Common myeloid progenitor, CD34-positive (primary cell): ENCODE data around the gene SEC61A1.
A peak's percentile ranks its signal among the peaks of the same experiment; 100 is the strongest.

Experiments used
- CTCF ChIA-PET: fragments of 350-600 bp; sonication (Branson Sonifier 250); formaldehyde crosslinking; loops from one replicate; lab custom pipeline; 2021; ENCODE audit warnings: antibody characterized with exemption; lab: Charles Lee
- POLR2A ChIA-PET: fragments of 350-600 bp; sonication (Branson Sonifier 250); formaldehyde crosslinking; loops from one replicate; lab custom pipeline; 2021; ENCODE audit warnings: antibody characterized with exemption; lab: Charles Lee
- DNase-seq, 3 donors: peaks; one replicate each; pipeline versions ENCODE4 v3.0.0 to v3.0.0-alpha.2; 2013
- H3K27ac ChIP-seq, 2 experiments: 1 replicate in 1 of 2; 2 replicates in 1 of 2; pipeline ENCODE4 v1.7.0; 2013; ENCODE audit warnings: inconsistent platforms in 2 of 2, low read length in 2 of 2, mild to moderate bottlenecking in 2 of 2, low read depth in 1 of 2, moderate library complexity in 1 of 2; ENCODE audit not compliant: severe bottlenecking in 2 of 2, insufficient read depth in 1 of 2, poor library complexity in 1 of 2
- H3K27me3 ChIP-seq, 5 experiments: replicated peaks in 2 of 5; 1 replicate in 3 of 5; 2 replicates in 2 of 5; pipeline versions ENCODE4 v1.6.1 to v1.7.0; 2013; ENCODE audit warnings: low read length in 4 of 5, mild to moderate bottlenecking in 2 of 5, moderate library complexity in 2 of 5, inconsistent platforms in 1 of 5; ENCODE audit not compliant: insufficient read depth in 5 of 5, control insufficient read depth in 4 of 5
- H3K36me3 ChIP-seq, 4 experiments: 1 replicate in 2 of 4; 2 replicates in 2 of 4; pipeline versions ENCODE4 v1.6.1 to v1.7.0; 2013; ENCODE audit warnings: low read length in 3 of 4, control low read depth in 1 of 4, mild to moderate bottlenecking in 1 of 4; ENCODE audit not compliant: control insufficient read depth in 4 of 4, insufficient read depth in 4 of 4
- H3K4me1 ChIP-seq, 4 experiments: 1 replicate in 3 of 4; 2 replicates in 1 of 4; pipeline versions ENCODE4 v1.6.1 to v1.7.1; 2013; ENCODE audit warnings: low read length in 3 of 4, mild to moderate bottlenecking in 3 of 4, control low read depth in 1 of 4, inconsistent platforms in 1 of 4, moderate library complexity in 1 of 4; ENCODE audit not compliant: control insufficient read depth in 4 of 4, insufficient read depth in 4 of 4; ENCODE audit errors: control extremely low read depth in 1 of 4
- H3K4me3 ChIP-seq, 7 experiments: 1 replicate in 4 of 7; 2 replicates in 3 of 7; pipeline versions ENCODE4 v1.5.1 to v1.7.0; 2013; ENCODE audit warnings: mild to moderate bottlenecking in 7 of 7, low read length in 6 of 7, moderate library complexity in 6 of 7, inconsistent platforms in 2 of 7, low read depth in 2 of 7, control low read depth in 1 of 7; ENCODE audit not compliant: insufficient read depth in 4 of 7, control insufficient read depth in 1 of 7; ENCODE audit errors: extremely low read depth in 1 of 7
- H3K9me3 ChIP-seq, 5 experiments: 1 replicate in 4 of 5; 2 replicates in 1 of 5; pipeline versions ENCODE4 v1.6.1 to v1.7.1; 2013; ENCODE audit warnings: low read length in 4 of 5, mild to moderate bottlenecking in 2 of 5, inconsistent platforms in 1 of 5, low read depth in 1 of 5, moderate library complexity in 1 of 5; ENCODE audit not compliant: control insufficient read depth in 4 of 5, insufficient read depth in 2 of 5; ENCODE audit errors: control extremely low read depth in 1 of 5
- WGBS: methylation state at CpG from one replicate; pipeline ENCODE4 v1.1.5; 2013; ENCODE audit not compliant: insufficient coverage; 5-methylcytosine and 5-hydroxymethylcytosine counted together

The SEC61A1 gene

GRCh38 chr3:128076483-128077201, 24.4 kb downstream of the SEC61A1 start:
- H3K36me3 ChIP-seq: peaks cover 3 to 55% (median 33%) of the 10 kb centered on the region in 4 experiments

GRCh38 chr3:128077202-128077624, 25.0 kb downstream of the SEC61A1 start:
- Histone ChIP-seq H3K36me3 (peaks cover 5 to 55% (median 35%) of the 10 kb centered on the region in 4 experiments), H3K9me3 (no peaks in the 10 kb centered on the region), H3K4me3 (peak overlapping the region in 5 of 7 experiments; percentile 13 to 81 (median 67)), H3K27me3 (peaks cover 0 to 9% (median 0%) of the 10 kb centered on the region in 5 experiments), H3K4me1 (peaks cover 0 to 32% (median 25%) of the 10 kb centered on the region in 4 experiments), H3K27ac (no peak overlapping the region)
- 0% methylated on average over 5 of the region's 11 CpGs for WGBS
- ChIA-PET CTCF (interaction anchor here (1.1 to 2.1 kb wide), 3 partner anchors 9 to 21 kb away, joined by 3 to 10 read pairs (median 5); no protein-coding TSS in a partner anchor), POLR2A (no interaction called here)
- DNase-seq: peak; percentile 49 to 89 (median 80)

More at GRCh38 chr3:128076483-128077201, 24.4 kb downstream of the SEC61A1 start:
- WGBS: 1% methylated on average over 75 of the region's 79 CpGs
- Histone ChIP-seq H3K9me3 (no peaks in the 10 kb centered on the region), H3K27me3 (peaks cover 0 to 9% (median 0%) of the 10 kb centered on the region in 5 experiments), H3K27ac (peak overlapping the region in 1 of 2 experiments; percentile 25), H3K4me3 (peak overlapping the region in 6 of 7 experiments; percentile 9 to 81 (median 61)), H3K4me1 (peaks cover 0 to 32% (median 25%) of the 10 kb centered on the region in 4 experiments)
- DNase-seq: peak; percentile 48 to 78 (median 66)
- ChIA-PET POLR2A (no interaction called here), CTCF (interaction anchor here (0.9 to 2.1 kb wide), 5 partner anchors 10 to 57 kb away, joined by 3 to 10 read pairs (median 3); no protein-coding TSS in a partner anchor)

DNA sequence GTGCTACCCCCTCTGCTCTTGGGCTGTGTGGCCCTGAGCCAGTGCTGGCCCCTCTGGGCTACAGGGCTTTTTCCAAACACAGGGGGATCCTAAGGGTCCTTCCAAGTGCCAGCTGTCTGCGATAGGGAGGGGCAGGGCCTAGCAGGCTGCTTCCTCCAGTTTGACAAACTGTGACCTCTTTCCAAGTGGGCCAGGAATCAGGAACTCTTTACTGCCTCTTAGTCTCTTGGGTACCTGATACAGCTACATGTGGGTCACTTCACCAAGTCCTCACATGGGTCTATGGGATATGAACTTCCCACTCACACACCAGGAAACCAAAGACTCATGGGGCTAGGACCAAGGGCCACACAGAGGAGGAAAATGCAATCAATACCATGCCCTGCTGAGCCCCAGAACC, 25.4 kb downstream of the SEC61A1 start:
- 10% methylated on average over 1 of the region's 1 CpG for WGBS
- Histone ChIP-seq H3K9me3 (no peaks in the 10 kb centered on the region), H3K4me3 (peak overlapping the region in 2 of 7 experiments; percentile 67 to 81), H3K36me3 (peaks cover 5 to 55% (median 35%) of the 10 kb centered on the region in 4 experiments), H3K4me1 (peaks cover 0 to 32% (median 25%) of the 10 kb centered on the region in 4 experiments), H3K27me3 (peaks cover 0 to 9% (median 0%) of the 10 kb centered on the region in 5 experiments), H3K27ac (peak overlapping the region in 1 of 2 experiments; percentile 46)
- no peak for DNase-seq
- ChIA-PET POLR2A (no interaction called here), CTCF (interaction anchor here (1.1 to 1.6 kb wide), 3 partner anchors 9 to 22 kb away, joined by 3 to 5 read pairs (median 3); no protein-coding TSS in a partner anchor)

DNA sequence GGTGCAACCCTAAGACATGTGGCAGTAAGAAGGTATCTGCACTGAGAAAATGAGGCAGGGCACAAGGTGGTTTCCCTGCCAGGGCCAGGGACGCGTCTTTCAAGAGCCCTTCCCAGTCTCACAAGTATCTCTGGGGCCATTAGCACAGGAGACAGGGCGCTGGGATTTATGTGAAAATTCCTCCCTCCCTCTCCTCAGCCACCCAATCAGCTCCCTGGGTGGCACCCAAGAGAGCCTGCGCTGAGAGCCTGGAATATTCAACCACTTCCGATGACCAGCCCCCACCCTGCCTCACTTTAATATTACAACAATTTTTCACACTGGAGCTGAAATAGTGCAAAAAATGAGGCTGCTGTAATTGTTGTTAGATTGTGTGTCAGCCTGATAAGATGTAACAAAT, 26.1 kb downstream of the SEC61A1 start:
- CTCF ChIA-PET: interaction anchor here (1.1 to 1.6 kb wide), 3 partner anchors 8 to 51 kb away, joined by 3 to 5 read pairs (median 3); no protein-coding TSS in a partner anchor
- H3K27me3 ChIP-seq: peaks cover 0 to 9% (median 0%) of the 10 kb centered on the region in 5 experiments
- no peak for DNase-seq
- H3K4me1 ChIP-seq: peaks cover 0 to 32% (median 25%) of the 10 kb centered on the region in 4 experiments
- POLR2A ChIA-PET: no interaction called here
- H3K9me3 ChIP-seq: no peaks in the 10 kb centered on the region
- no peak overlapping the region for H3K4me3 ChIP-seq
- H3K27ac ChIP-seq: peak overlapping the region in 1 of 2 experiments; percentile 46
- H3K36me3 ChIP-seq: peaks cover 8 to 55% (median 33%) of the 10 kb centered on the region in 4 experiments
- WGBS: 100% methylated on average over 3 of the region's 5 CpGs

GRCh38 chr3:128078875-128079274, 26.6 kb downstream of the SEC61A1 start:
- Histone ChIP-seq H3K36me3 (peaks cover 9 to 53% (median 32%) of the 10 kb centered on the region in 4 experiments), H3K4me1 (peaks cover 0 to 32% (median 25%) of the 10 kb centered on the region in 4 experiments), H3K4me3 (no peak overlapping the region), H3K27ac (no peak overlapping the region), H3K9me3 (no peaks in the 10 kb centered on the region), H3K27me3 (peaks cover 0 to 9% (median 0%) of the 10 kb centered on the region in 5 experiments)
- ChIA-PET CTCF (interaction anchor here (1.0 to 1.6 kb wide), 4 partner anchors 8 to 50 kb away, joined by 3 to 5 read pairs (median 4); no protein-coding TSS in a partner anchor), POLR2A (no interaction called here)
- WGBS: 94% methylated on average over 7 of the region's 8 CpGs
- DNase-seq: no peak

DNA sequence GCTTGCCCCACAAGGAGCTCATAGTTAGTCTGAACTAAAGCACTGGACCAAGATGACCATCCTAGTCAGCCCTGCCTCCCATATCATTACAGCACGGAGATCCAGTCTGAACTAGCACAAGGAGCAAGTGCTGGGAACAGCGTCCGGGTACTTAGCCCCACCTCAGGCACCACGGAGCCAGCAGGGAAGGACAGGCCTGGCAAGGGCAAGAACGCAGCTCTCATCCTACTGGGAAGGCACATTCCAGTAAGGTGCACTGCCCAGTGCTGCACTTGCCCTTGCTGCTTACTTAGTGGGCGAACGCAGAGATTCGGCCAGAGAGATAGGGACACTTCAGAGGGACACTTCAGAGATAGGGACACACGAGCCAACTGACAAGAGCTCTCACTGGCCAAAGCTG, 27.6 kb downstream of the SEC61A1 start:
- 98% methylated on average over 9 of the region's 9 CpGs for WGBS
- Histone ChIP-seq H3K27ac (no peak overlapping the region), H3K9me3 (no peaks in the 10 kb centered on the region), H3K4me1 (peaks cover 0 to 32% (median 25%) of the 10 kb centered on the region in 4 experiments), H3K36me3 (peaks cover 9 to 60% (median 41%) of the 10 kb centered on the region in 4 experiments), H3K27me3 (peaks cover 0 to 9% (median 0%) of the 10 kb centered on the region in 5 experiments), H3K4me3 (no peak overlapping the region)
- CTCF ChIA-PET: interaction anchor here (0.9 to 1.4 kb wide), 4 partner anchors 8 to 49 kb away, joined by 3 to 4 read pairs (median 3); no protein-coding TSS in a partner anchor
- DNase-seq: no peak
- POLR2A ChIA-PET: no interaction called here
